MM.1S (cell line): ENCODE data around the gene SLC4A5.

Experiments
- DNase-seq: peaks from one replicate; pipeline ENCODE4 v3.0.0-alpha.2; 2015
- H2AFZ ChIP-seq: fragments of 300-600 bp; sonication (generic); 2 replicates; pipeline ENCODE4 v1.6.0; 2016; ENCODE audit warnings: antibody characterized with exemption, low read length
- H3F3A ChIP-seq: fragments of 300-600 bp; sonication (generic); 2 replicates; pipeline ENCODE4 v1.6.1; 2016; ENCODE audit warnings: mild to moderate bottlenecking, antibody characterized with exemption, low read length, moderate library complexity, mixed read lengths; ENCODE audit not compliant: insufficient read depth
- H3K27ac ChIP-seq: fragments of 300-600 bp; sonication (generic); 2 replicates; pipeline ENCODE4 v1.5.1; 2016; ENCODE audit warnings: mild to moderate bottlenecking, low read length
- H3K27me3 ChIP-seq: fragments of 300-600 bp; sonication (generic); replicated peaks from 2 replicates; pipeline ENCODE4 v1.6.0; 2016; ENCODE audit warnings: low read length; ENCODE audit not compliant: insufficient read depth
- H3K36me3 ChIP-seq: fragments of 300-600 bp; sonication (generic); replicated peaks from 2 replicates; pipeline ENCODE4 v1.6.1; 2016; ENCODE audit warnings: mild to moderate bottlenecking, low read length, mixed read lengths; ENCODE audit not compliant: insufficient read depth
- H3K4me1 ChIP-seq: fragments of 300-600 bp; sonication (generic); 2 replicates; pipeline ENCODE4 v1.6.1; 2016; ENCODE audit warnings: low read length, mixed read lengths
- H3K4me2 ChIP-seq: fragments of 300-600 bp; sonication (generic); 2 replicates; pipeline ENCODE4 v1.6.0; 2016; ENCODE audit warnings: low read depth, low read length
- H3K4me3 ChIP-seq: fragments of 300-600 bp; sonication (generic); 2 replicates; pipeline ENCODE4 v1.5.1; 2016; ENCODE audit warnings: low read length, mixed read lengths
- H3K79me2 ChIP-seq: fragments of 300-600 bp; sonication (generic); 2 replicates; pipeline ENCODE4 v1.6.1; 2016; ENCODE audit warnings: mixed run types, low read length, mixed read lengths
- H3K9ac ChIP-seq: fragments of 300-600 bp; sonication (generic); 2 replicates; pipeline ENCODE4 v1.6.1; 2016; ENCODE audit warnings: low read length, mixed read lengths
- H3K9me2 ChIP-seq: fragments of 300-600 bp; sonication (generic); replicated peaks from 2 replicates; pipeline ENCODE4 v1.6.1; 2016; ENCODE audit warnings: mild to moderate bottlenecking, low read length, mixed read lengths; ENCODE audit not compliant: insufficient read depth
- H3K9me3 ChIP-seq: fragments of 300-600 bp; sonication (generic); replicated peaks from 2 replicates; pipeline ENCODE4 v1.6.1; 2016; ENCODE audit warnings: mild to moderate bottlenecking, low read length, mixed read lengths; ENCODE audit not compliant: insufficient read depth
- H4K20me1 ChIP-seq: fragments of 300-600 bp; sonication (generic); 2 replicates; pipeline ENCODE4 v1.6.1; 2016; ENCODE audit warnings: mild to moderate bottlenecking, low read length, moderate library complexity, mixed read lengths; ENCODE audit not compliant: insufficient read depth
- CTCF ChIP-seq: fragments of 300-600 bp; sonication (generic); IDR thresholded peaks from 2 replicates; pipeline ENCODE4 v1.5.1; 2016; ENCODE audit warnings: antibody characterized with exemption, low read length, mixed read lengths
- EZH2 ChIP-seq: fragments of 300-600 bp; sonication (generic); optimal IDR thresholded peaks from 2 replicates; pipeline ENCODE3; 2017; ENCODE audit warnings: low read depth, mild to moderate bottlenecking, antibody characterized with exemption, low read length, mixed read lengths
- EZH2phosphoT487 ChIP-seq: fragments of 300-600 bp; sonication (generic); IDR thresholded peaks from 2 replicates; pipeline ENCODE4 v1.6.1; 2018; ENCODE audit warnings: antibody characterized with exemption, low read length

SLC4A5 gene

GRCh38 chr2:74186038-74186437 lies 157.2 kb downstream of the SLC4A5 start:
- Histone ChIP-seq H3F3A (peaks cover 15% of the 10 kb centered on the region), H3K79me2 (no peaks in the 10 kb centered on the region), H3K4me1 (peaks cover 5% of the 10 kb centered on the region), H3K9me3 (no peaks in the 10 kb centered on the region), H3K9me2 (no peaks in the 10 kb centered on the region), H3K4me3 (no peak overlapping the region; the same call in 1 of the 2 replicates), H2AFZ (0 out of 2 replicates have a peak overlapping the region, but pooled peaks have one; percentile 67), H4K20me1 (no peaks in the 10 kb centered on the region), H3K27me3 (no peaks in the 10 kb centered on the region), H3K36me3 (no peaks in the 10 kb centered on the region), H3K4me2 (peak overlapping the region; percentile 49; the same call in 1 of the 2 replicates), H3K9ac (no peak overlapping the region), H3K27ac (peak overlapping the region; percentile 18; the same call in 1 of the 2 replicates)
- DNase-seq, result peak; percentile 12
- TF ChIP-seq EZH2phosphoT487 (no peak), CTCF (no peak), EZH2 (no peak)

- Histone ChIP-seq H3K79me2 (no peaks in the 10 kb centered on the region), H4K20me1 (no peaks in the 10 kb centered on the region), H3K9me3 (no peaks in the 10 kb centered on the region), H3K36me3 (no peaks in the 10 kb centered on the region), H3K27me3 (no peaks in the 10 kb centered on the region), H3K27ac (no peak overlapping the region), H3K4me2 (no peak overlapping the region), H3K9ac (no peak overlapping the region), H3K4me3 (no peak overlapping the region), H3K9me2 (no peaks in the 10 kb centered on the region), H3K4me1 (peaks cover 10% of the 10 kb centered on the region), H2AFZ (no peak overlapping the region), H3F3A (peaks cover 28% of the 10 kb centered on the region)
- DNase-seq, result no peak
- TF ChIP-seq CTCF (no peak), EZH2phosphoT487 (no peak), EZH2 (no peak)
Observed at GRCh38 chr2:74183878-74184277, 159.3 kb downstream of the SLC4A5 start.

- H2AFZ ChIP-seq, result peak overlapping the region; percentile 49; the same call in 1 of the 2 replicates
- H4K20me1 ChIP-seq, result peaks cover 13% of the 10 kb centered on the region
- H3K27ac ChIP-seq, result peak overlapping the region; percentile 50; the same call in 1 of the 2 replicates
- H3K27me3 ChIP-seq, result no peaks in the 10 kb centered on the region
- DNase-seq, result peak; percentile 79
- TF ChIP-seq EZH2phosphoT487, result no peak
- no peak for TF ChIP-seq EZH2
- TF ChIP-seq CTCF, result no peak
- H3F3A ChIP-seq, result peaks cover 45% of the 10 kb centered on the region
- no peaks in the 10 kb centered on the region for H3K9me2 ChIP-seq
- peaks cover 17% of the 10 kb centered on the region for H3K79me2 ChIP-seq
- H3K4me2 ChIP-seq, result peak overlapping the region; percentile 58
- H3K4me1 ChIP-seq, result peaks cover 12% of the 10 kb centered on the region
- peak overlapping the region; percentile 28; the same call in 1 of the 2 replicates for H3K9ac ChIP-seq
- no peaks in the 10 kb centered on the region for H3K36me3 ChIP-seq
- no peaks in the 10 kb centered on the region for H3K9me3 ChIP-seq
- peak overlapping the region; percentile 18; the same call in 1 of the 2 replicates for H3K4me3 ChIP-seq
Observed at GRCh38 chr2:74181739-74182138, 161.5 kb downstream of the SLC4A5 start.
